OCI-LY1 (cell line): Measurements from ENCODE around the gene PCED1B.
"Not testable (repeated sequence)": the region's sequence is repeated elsewhere in the genome, so short reads cannot be mapped to it uniquely, and the experiment has no call there.

ENCODE experiments used
- H2AFZ ChIP-seq: fragments of 200-600 bp; sonication (generic), shearing (Covaris generic); 2 replicates; pipeline ENCODE4 v1.6.0; 2014; ENCODE audit warnings: antibody characterized with exemption, mild to moderate bottlenecking, low read length
- H3F3A ChIP-seq: fragments of 200-600 bp; sonication (generic), shearing (Covaris generic); 2 replicates; pipeline ENCODE4 v1.6.0; 2014; ENCODE audit warnings: mild to moderate bottlenecking, antibody characterized with exemption, low read length, moderate library complexity; ENCODE audit not compliant: insufficient read depth
- H3K27ac ChIP-seq: fragments of 200-600 bp; sonication (generic); 2 replicates; pipeline ENCODE4 v1.5.1; 2014; ENCODE audit warnings: low read length, mixed run types, mild to moderate bottlenecking, low read depth; ENCODE audit not compliant: poor library complexity, severe bottlenecking
- H3K27me3 ChIP-seq: fragments of 200-600 bp; sonication (generic); 2 replicates; pipeline ENCODE4 v1.6.0; 2014; ENCODE audit warnings: antibody characterized with exemption, mild to moderate bottlenecking, low read length, moderate library complexity; ENCODE audit not compliant: insufficient read depth
- H3K36me3 ChIP-seq: fragments of 200-600 bp; sonication (generic); 2 replicates; pipeline ENCODE4 v1.6.1; 2014; ENCODE audit warnings: mild to moderate bottlenecking, antibody characterized with exemption, low read length, moderate library complexity, mixed read lengths; ENCODE audit not compliant: insufficient read depth
- H3K4me1 ChIP-seq: fragments of 200-600 bp; sonication (generic); 2 replicates; pipeline ENCODE4 v1.5.1; 2014; ENCODE audit warnings: mild to moderate bottlenecking, low read length, moderate library complexity; ENCODE audit not compliant: insufficient read depth, severe bottlenecking
- H3K4me2 ChIP-seq: fragments of 200-600 bp; sonication (generic), shearing (Covaris generic); 2 replicates; pipeline ENCODE4 v1.6.1; 2014; ENCODE audit warnings: low read length
- H3K4me3 ChIP-seq: fragments of 200-600 bp; sonication (generic); 2 replicates; pipeline ENCODE4 v1.5.1; 2014; ENCODE audit warnings: low read length, low read depth, mild to moderate bottlenecking, mixed read lengths; ENCODE audit not compliant: poor library complexity, severe bottlenecking
- H3K79me2 ChIP-seq: fragments of 200-600 bp; shearing (Covaris generic); 2 replicates; pipeline ENCODE4 v1.6.1; 2016; ENCODE audit warnings: mixed run types, low read length, mixed read lengths; ENCODE audit not compliant: insufficient read depth
- H3K9ac ChIP-seq: fragments of 200-600 bp; sonication (generic), shearing (Covaris generic); 2 replicates; pipeline ENCODE4 v1.6.1; 2014; ENCODE audit warnings: mild to moderate bottlenecking, low read length, mixed read lengths
- H3K9me2 ChIP-seq: fragments of 200-600 bp; sonication (generic), shearing (Covaris generic); 2 replicates; pipeline ENCODE4 v1.6.1; 2014; ENCODE audit warnings: low read depth, mild to moderate bottlenecking, low read length, mixed read lengths
- H3K9me3 ChIP-seq: fragments of 200-600 bp; shearing (Covaris generic); 2 replicates; pipeline ENCODE4 v1.6.1; 2014; ENCODE audit warnings: low read length, mixed read lengths
- H4K20me1 ChIP-seq: fragments of 200-600 bp; sonication (generic), shearing (Covaris generic); 2 replicates; pipeline ENCODE4 v1.6.0; 2016; ENCODE audit warnings: mild to moderate bottlenecking, low read length; ENCODE audit not compliant: insufficient read depth
- EZH2 ChIP-seq: fragments of 200-600 bp; sonication (generic), shearing (Covaris generic); IDR thresholded peaks from 2 replicates; pipeline ENCODE4 v1.8.0; 2017; ENCODE audit warnings: borderline replicate concordance, mixed run types, mild to moderate bottlenecking, antibody characterized with exemption, low read length, moderate library complexity, mixed read lengths
- TF ChIP-seq, protein P1 (sequence below): fragments of 200-600 bp; sonication (generic), shearing (Covaris generic); IDR thresholded peaks from 2 replicates; pipeline ENCODE4 v1.5.1; 2017; ENCODE audit warnings: mild to moderate bottlenecking, antibody characterized with exemption, low read length, moderate library complexity, mixed read lengths

Gene PCED1B

DNA sequence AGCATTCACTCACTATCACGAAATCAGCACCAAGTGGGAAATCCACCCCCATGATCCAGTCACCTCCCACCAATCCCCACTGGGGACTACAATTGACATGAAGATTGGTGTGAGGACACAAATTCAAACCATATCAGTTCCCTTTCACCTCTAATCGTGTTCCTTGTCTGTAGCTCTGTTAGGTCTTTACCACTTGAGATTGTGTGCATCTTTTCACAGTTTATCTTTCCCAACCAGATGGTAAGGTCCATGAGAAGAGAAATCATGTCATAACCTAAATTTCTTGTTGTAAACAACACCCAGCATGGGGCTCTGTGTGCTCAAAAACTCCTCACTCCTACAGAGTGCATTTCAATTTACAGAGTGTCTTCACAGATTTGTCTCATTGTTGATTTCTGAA is 27.1 kb upstream of the PCED1B start:
- H3K4me1 ChIP-seq = peaks cover 5% of the 10 kb centered on the region

DNA sequence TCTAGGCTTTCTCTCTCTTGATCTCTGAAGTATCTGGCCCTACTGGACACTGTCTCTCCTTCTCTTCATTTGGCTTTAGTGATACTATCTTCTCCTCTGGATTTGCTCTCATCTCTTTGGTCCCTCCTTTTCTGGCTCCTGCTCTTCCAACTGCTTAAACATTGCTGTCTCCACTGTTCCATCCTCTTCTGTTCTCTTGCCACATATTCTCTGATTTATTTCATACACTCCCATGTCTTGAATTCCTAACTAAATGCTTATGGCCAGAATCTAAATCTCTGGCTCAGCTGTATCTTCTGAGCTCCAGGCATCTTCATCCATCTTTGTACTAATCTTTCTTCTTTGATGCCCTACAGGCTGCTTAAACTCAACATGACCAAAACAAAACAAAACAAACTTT is 25.5 kb upstream of the PCED1B start:
- TF ChIP-seq, protein P1, sequence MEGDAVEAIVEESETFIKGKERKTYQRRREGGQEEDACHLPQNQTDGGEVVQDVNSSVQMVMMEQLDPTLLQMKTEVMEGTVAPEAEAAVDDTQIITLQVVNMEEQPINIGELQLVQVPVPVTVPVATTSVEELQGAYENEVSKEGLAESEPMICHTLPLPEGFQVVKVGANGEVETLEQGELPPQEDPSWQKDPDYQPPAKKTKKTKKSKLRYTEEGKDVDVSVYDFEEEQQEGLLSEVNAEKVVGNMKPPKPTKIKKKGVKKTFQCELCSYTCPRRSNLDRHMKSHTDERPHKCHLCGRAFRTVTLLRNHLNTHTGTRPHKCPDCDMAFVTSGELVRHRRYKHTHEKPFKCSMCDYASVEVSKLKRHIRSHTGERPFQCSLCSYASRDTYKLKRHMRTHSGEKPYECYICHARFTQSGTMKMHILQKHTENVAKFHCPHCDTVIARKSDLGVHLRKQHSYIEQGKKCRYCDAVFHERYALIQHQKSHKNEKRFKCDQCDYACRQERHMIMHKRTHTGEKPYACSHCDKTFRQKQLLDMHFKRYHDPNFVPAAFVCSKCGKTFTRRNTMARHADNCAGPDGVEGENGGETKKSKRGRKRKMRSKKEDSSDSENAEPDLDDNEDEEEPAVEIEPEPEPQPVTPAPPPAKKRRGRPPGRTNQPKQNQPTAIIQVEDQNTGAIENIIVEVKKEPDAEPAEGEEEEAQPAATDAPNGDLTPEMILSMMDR = no peak
- no peak for TF ChIP-seq EZH2
- Histone ChIP-seq H3K9me3 (peaks cover 8% of the 10 kb centered on the region; the same call in 1 of the 2 replicates), H3K4me3 (no peak overlapping the region), H3K4me2 (no peak overlapping the region), H3K9ac (no peak overlapping the region), H4K20me1 (no peaks in the 10 kb centered on the region), H3K4me1 (peaks cover 5% of the 10 kb centered on the region), H3K27ac (no peak overlapping the region), H3K9me2 (no peaks in the 10 kb centered on the region), H3K36me3 (no peaks in the 10 kb centered on the region; the same call in 1 of the 2 replicates), H2AFZ (no peak overlapping the region), H3F3A (no peaks in the 10 kb centered on the region), H3K27me3 (no peaks in the 10 kb centered on the region), H3K79me2 (no peaks in the 10 kb centered on the region)

More for the DNA sequence above, 27.1 kb upstream of the PCED1B start:
- no peak overlapping the region for H3K27ac ChIP-seq
- no peaks in the 10 kb centered on the region for H3F3A ChIP-seq
- no peaks in the 10 kb centered on the region for H3K79me2 ChIP-seq
- H3K9me2 ChIP-seq = no peaks in the 10 kb centered on the region
- H3K27me3 ChIP-seq = no peaks in the 10 kb centered on the region
- no peak overlapping the region for H2AFZ ChIP-seq
- H3K9me3 ChIP-seq = peaks cover 8% of the 10 kb centered on the region; the same call in 1 of the 2 replicates
- no peak overlapping the region for H3K4me3 ChIP-seq
- H4K20me1 ChIP-seq = no peaks in the 10 kb centered on the region
- TF ChIP-seq, protein P1 = no peak
- TF ChIP-seq EZH2 = no peak
- no peak overlapping the region for H3K4me2 ChIP-seq
- H3K36me3 ChIP-seq = no peaks in the 10 kb centered on the region; the same call in 1 of the 2 replicates
- no peak overlapping the region for H3K9ac ChIP-seq

DNA sequence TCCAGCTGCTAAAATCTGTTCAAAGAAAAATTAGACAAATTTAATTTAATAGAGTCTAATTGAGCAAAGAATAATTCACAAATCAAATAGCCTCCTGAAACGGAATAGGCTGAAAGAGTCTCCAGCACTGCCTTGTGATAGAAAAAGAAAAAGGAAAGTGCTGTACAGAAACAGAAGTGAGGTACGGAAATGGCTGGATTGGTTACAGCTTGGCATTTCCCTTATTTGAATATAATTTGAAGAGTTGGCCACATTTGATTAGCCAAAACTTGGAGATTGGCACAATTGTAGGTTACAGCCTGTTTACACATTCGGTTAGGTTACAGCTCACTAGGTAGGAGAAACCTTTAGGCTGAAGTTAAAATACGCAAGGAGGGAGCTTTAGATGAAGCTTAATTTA is 24.8 kb upstream of the PCED1B start:
- Histone ChIP-seq H3K4me1 (peaks cover 5% of the 10 kb centered on the region), H3K27ac (no peak overlapping the region), H3K9ac (no peak overlapping the region), H3K4me3 (no peak overlapping the region), H3F3A (no peaks in the 10 kb centered on the region), H3K9me2 (no peaks in the 10 kb centered on the region), H3K36me3 (no peaks in the 10 kb centered on the region; the same call in 1 of the 2 replicates), H3K4me2 (no peak overlapping the region), H3K27me3 (no peaks in the 10 kb centered on the region), H3K9me3 (peaks cover 8% of the 10 kb centered on the region; the same call in 1 of the 2 replicates), H3K79me2 (no peaks in the 10 kb centered on the region), H4K20me1 (no peaks in the 10 kb centered on the region), H2AFZ (no peak overlapping the region)
- TF ChIP-seq EZH2 = no peak
- TF ChIP-seq, protein P1 = no peak

DNA sequence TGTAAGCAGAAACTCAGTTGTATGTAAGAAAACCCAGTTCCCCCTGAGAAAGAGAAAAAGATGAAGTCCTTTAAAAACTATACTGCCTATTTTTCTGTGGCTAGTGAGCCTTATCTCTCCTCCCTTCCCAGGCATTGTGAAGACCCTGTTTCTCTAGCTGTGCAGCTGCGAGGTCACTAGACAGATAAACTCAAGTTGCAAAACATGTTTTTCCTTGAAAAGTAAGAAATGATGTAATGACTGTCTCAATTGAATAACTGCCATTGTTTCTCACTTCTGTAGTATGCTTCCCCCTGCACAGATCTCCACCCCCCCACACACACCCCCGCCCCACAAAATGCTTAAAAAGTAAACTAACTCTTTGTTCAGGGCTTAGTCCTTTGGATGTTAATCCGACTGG is 23.6 kb upstream of the PCED1B start:
- H3F3A ChIP-seq, H4K20me1 ChIP-seq, H3K79me2 ChIP-seq, H3K27me3 ChIP-seq, H3K36me3 ChIP-seq, H3K9me3 ChIP-seq, H3K4me3 ChIP-seq, H3K4me2 ChIP-seq, H3K9ac ChIP-seq, H2AFZ ChIP-seq, H3K9me2 ChIP-seq, H3K4me1 ChIP-seq, H3K27ac ChIP-seq: not testable (repeated sequence)

DNA sequence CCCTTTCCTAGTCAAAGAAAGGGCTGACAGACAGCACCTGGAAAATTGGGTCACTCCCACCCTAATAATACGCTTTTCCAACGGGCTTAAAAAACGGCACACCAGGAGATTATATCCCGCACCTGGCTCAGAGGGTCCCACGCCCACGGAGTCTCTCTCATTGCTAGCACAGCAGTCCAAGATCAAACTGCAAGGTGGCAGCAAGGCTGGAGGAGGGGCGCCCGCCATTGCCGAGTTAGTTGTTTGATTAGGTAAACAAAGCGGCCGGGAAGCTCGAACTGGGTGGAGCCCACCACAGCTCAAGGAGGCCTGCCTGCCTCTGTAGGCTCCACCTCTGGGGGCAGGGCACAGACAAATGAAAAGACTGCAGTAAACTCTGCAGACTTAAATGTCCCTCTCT is 22.5 kb upstream of the PCED1B start:
- not testable (repeated sequence) for H3K27me3 ChIP-seq, H3K4me1 ChIP-seq, H3K4me3 ChIP-seq, H3K9ac ChIP-seq, H3K9me2 ChIP-seq, H3K27ac ChIP-seq, H3K9me3 ChIP-seq, H2AFZ ChIP-seq, H3K36me3 ChIP-seq, H3K79me2 ChIP-seq, H3F3A ChIP-seq, H3K4me2 ChIP-seq, H4K20me1 ChIP-seq
